Measurements from ENCODE around the gene GOLGA3.
"Not testable (repeated sequence)": the region's sequence is repeated elsewhere in the genome, so short reads cannot be mapped to it uniquely, and the experiment has no call there.

The GOLGA3 gene

DNA sequence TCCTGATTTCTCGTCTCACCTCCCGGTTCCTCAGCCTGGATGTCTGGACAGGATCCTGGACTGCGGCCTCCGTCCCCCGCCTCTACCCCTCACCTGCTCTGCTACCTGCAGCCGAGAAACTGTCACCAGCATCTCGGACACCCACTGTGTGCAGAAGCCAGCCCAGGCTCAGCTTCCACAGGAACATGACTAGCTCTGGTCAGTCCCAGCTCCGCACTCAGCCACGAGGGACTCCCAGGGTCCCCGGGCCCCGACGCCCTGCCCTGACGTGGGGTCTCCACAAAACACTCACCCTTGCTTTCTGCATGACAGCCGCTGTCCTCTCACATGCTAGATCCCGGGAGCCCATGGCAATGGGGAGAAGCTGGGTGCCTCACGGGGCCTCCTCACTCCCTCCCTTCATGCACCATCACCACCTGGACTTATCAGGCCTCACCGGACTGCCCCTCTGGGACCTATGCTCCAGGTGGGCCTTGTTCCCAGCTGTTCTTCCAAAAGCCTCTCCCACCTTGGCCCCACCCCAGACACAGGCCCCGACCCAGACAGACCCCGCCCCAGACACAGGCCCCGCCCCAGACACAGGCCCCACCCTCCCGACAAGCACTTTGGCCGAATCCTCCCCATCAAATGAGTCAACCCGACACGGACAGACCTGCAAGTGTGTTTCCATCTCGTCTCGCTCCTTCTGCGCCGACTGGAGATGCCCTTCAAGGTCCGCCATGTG is 40.1 kb downstream of the GOLGA3 start:
- H3K9ac ChIP-seq (ENCODE audit: low read depth, low read length): no peak overlapping the region

DNA sequence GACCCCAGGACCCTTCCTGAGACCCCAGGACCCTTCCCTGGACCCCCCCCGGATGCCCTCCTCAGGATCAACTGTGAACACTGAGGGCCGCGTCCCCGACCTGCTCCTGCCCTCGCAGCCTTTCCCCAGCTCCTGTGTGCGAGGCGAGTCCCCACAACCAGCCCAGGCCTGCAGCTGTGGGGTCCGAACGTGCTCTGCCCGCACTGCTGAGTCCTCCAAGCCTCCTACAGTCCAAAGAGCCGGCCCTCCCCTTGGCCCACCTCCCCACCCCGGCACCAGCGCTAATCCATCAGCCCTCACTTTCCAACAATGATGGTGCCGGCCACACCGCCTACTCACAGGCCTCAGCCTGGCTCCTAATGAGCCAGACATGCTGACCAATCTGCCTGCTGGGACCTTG is 40.8 kb downstream of the GOLGA3 start:
- Histone ChIP-seq H3K27me3 (ENCODE audit: control insufficient read depth, insufficient read depth, low read length) (no peaks in the 10 kb centered on the region), H3K4me1 (ENCODE audit: control insufficient read depth, insufficient read depth, low read length) (no peaks in the 10 kb centered on the region), H3K4me2 (ENCODE audit: low read length) (no peak overlapping the region), H3K4me3 (ENCODE audit: low read length) (no peak overlapping the region), H3K36me3 (ENCODE audit: insufficient read depth, low read length) (peaks cover 52% of the 10 kb centered on the region), H3K9ac (ENCODE audit: low read depth, low read length) (no peak overlapping the region), H3K9me3 (replicated peaks; ENCODE audit: low read length) (no peaks in the 10 kb centered on the region)

More for the DNA sequence above, 40.1 kb downstream of the GOLGA3 start:
- Histone ChIP-seq H3K27me3 (ENCODE audit: control insufficient read depth, insufficient read depth, low read length) (no peaks in the 10 kb centered on the region), H3K4me1 (ENCODE audit: control insufficient read depth, insufficient read depth, low read length) (no peaks in the 10 kb centered on the region), H3K4me2 (ENCODE audit: low read length) (no peak overlapping the region), H3K9me3 (replicated peaks; ENCODE audit: low read length) (no peaks in the 10 kb centered on the region), H3K4me3 (ENCODE audit: low read length) (no peak overlapping the region), H3K36me3 (ENCODE audit: insufficient read depth, low read length) (peaks cover 48% of the 10 kb centered on the region)

DNA sequence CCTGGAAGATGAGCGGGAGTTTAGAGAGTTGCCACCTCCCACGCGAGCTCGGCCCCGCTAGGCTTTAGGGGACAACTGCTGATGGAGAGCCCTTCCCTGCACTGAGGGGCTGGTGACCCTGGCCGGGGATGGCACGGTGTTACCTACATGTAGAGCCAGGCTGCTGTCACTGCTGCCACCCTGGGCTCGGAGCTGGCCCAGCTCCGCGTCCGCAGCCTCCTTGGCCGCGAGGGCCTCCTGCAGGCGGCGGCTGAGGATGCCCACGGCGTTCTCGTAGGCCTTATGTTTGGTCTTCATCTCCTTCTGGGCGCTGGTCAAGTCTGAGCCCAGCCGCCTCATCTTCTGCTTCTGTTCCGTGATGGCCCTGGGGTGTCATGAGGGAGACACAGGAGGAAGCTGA is 42.5 kb downstream of the GOLGA3 start:
- Histone ChIP-seq H3K4me3 (ENCODE audit: low read length) (no peak overlapping the region), H3K4me2 (ENCODE audit: low read length) (no peak overlapping the region), H3K27me3 (ENCODE audit: control insufficient read depth, insufficient read depth, low read length) (no peaks in the 10 kb centered on the region), H3K36me3 (ENCODE audit: insufficient read depth, low read length) (peaks cover 62% of the 10 kb centered on the region), H3K9ac (ENCODE audit: low read depth, low read length) (no peak overlapping the region), H3K9me3 (replicated peaks; ENCODE audit: low read length) (no peaks in the 10 kb centered on the region), H3K4me1 (ENCODE audit: control insufficient read depth, insufficient read depth, low read length) (no peaks in the 10 kb centered on the region)

DNA sequence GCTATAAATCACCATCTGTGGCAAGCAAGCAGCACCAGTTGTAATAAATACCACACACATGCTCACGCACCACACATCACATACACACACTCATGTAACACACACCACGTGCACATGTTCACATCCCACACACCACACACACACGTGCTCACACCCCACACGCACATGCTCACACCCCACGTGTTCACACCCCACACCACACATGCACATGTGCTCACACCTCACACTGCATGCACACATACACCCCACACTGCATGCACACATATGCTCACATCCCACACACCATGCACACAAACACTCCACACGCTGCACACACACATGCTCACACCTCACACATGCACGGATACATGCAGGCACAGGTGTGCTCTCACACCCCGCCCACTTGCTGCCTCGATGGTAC is 44.1 kb downstream of the GOLGA3 start:
- H3K27me3 ChIP-seq (ENCODE audit: control insufficient read depth, insufficient read depth, low read length): no peaks in the 10 kb centered on the region
- no peak overlapping the region for H3K9ac ChIP-seq (ENCODE audit: low read depth, low read length)
- no peak overlapping the region for H3K4me2 ChIP-seq (ENCODE audit: low read length)
- peaks cover 75% of the 10 kb centered on the region for H3K36me3 ChIP-seq (ENCODE audit: insufficient read depth, low read length)
- H3K9me3 ChIP-seq (replicated peaks; ENCODE audit: low read length): no peaks in the 10 kb centered on the region
- no peaks in the 10 kb centered on the region for H3K4me1 ChIP-seq (ENCODE audit: control insufficient read depth, insufficient read depth, low read length)
- H3K4me3 ChIP-seq (ENCODE audit: low read length): no peak overlapping the region

DNA sequence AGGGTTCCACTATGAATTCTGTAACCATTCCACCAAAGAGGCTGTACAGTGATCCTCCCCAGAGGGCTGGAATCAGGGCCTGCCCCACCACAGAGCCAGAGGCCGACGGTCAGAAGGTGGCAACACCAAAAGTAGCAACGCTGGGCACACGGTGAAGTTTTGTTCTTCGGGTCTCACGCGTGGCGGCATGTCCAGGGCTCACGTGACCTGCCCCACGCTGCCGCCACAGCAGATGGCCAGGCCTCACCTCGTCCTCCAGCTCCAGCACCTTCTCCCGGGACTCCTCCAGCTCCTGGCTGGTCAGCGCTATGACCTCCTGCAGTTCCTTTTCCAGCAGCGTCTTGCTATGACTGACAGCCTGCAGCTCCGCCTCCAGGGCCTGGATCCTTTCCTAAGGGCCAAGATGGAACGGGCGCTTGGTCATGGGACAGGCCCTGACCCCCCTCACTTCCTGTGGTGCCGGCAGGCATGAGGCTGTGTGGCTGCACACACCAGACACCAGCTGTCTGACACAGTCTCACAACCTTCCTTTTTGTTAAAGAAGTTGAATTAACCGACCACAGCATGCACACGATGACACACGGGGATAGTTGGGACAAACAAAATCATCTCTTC is 44.6 kb downstream of the GOLGA3 start:
- Histone ChIP-seq H3K4me1 (ENCODE audit: control insufficient read depth, insufficient read depth, low read length) (no peaks in the 10 kb centered on the region), H3K4me3 (ENCODE audit: low read length) (no peak overlapping the region), H3K36me3 (ENCODE audit: insufficient read depth, low read length) (peaks cover 74% of the 10 kb centered on the region), H3K27me3 (ENCODE audit: control insufficient read depth, insufficient read depth, low read length) (no peaks in the 10 kb centered on the region), H3K9me3 (replicated peaks; ENCODE audit: low read length) (no peaks in the 10 kb centered on the region), H3K4me2 (ENCODE audit: low read length) (no peak overlapping the region), H3K9ac (ENCODE audit: low read depth, low read length) (no peak overlapping the region)

DNA sequence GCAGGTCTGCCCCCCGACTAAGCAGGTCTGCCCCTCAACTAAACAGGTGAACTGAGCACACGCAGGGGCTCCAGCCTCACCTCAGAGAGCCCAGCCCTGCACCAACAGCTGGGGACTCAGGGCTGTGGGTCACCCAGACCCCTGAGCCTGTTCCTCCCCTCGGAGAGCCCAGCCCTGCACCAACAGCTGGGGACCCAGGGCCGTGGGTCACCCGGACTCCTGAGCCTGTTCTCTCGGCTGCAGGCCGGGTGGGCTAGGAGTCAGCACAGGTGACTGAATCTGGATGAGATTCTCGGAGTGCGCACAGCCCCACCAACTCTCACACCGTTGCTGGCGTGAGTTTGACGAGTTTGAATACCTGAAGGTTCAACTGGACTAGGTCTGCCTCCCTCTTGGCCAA is 46.7 kb downstream of the GOLGA3 start:
- peaks cover 3% of the 10 kb centered on the region for H3K4me1 ChIP-seq (ENCODE audit: control insufficient read depth, insufficient read depth, low read length)
- H3K36me3 ChIP-seq (ENCODE audit: insufficient read depth, low read length): peaks cover 75% of the 10 kb centered on the region
- no peaks in the 10 kb centered on the region for H3K9me3 ChIP-seq (replicated peaks; ENCODE audit: low read length)
- no peaks in the 10 kb centered on the region for H3K27me3 ChIP-seq (ENCODE audit: control insufficient read depth, insufficient read depth, low read length)
- no peak overlapping the region for H3K4me2 ChIP-seq (ENCODE audit: low read length)
- H3K9ac ChIP-seq (ENCODE audit: low read depth, low read length): no peak overlapping the region
- H3K4me3 ChIP-seq (ENCODE audit: low read length): no peak overlapping the region

DNA sequence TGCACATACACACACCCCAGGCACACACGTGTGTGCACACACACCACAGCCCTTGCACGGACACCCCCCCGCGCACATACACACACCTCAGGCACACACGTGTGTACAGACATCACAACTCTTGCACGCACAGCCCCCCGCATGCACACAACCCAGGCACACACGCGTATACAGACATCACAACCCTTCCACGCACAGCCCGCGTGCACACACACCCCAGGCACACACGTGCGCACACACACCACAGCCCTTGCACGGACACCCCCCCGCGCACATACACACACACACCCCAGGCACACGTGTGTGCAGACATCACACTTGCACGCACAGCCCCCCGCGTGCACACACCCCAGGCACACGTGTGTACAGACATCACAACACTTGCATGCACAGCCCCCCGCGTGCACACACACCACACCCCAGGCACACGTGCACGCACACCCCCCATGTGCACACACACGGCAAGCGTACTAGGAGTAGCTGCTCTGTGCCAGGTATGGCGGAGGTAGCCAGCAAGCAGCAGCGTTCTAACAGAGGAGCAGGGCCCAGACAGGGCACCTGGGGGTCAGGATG is 48.8 kb downstream of the GOLGA3 start:
- H3K27me3 ChIP-seq (ENCODE audit: control insufficient read depth, insufficient read depth, low read length): no peaks in the 10 kb centered on the region
- no peak overlapping the region for H3K4me2 ChIP-seq (ENCODE audit: low read length)
- H3K9ac ChIP-seq (ENCODE audit: low read depth, low read length): no peak overlapping the region
- no peaks in the 10 kb centered on the region for H3K9me3 ChIP-seq (replicated peaks; ENCODE audit: low read length)
- H3K4me3 ChIP-seq (ENCODE audit: low read length): no peak overlapping the region
- H3K4me1 ChIP-seq (ENCODE audit: control insufficient read depth, insufficient read depth, low read length): peaks cover 4% of the 10 kb centered on the region
- H3K36me3 ChIP-seq (ENCODE audit: insufficient read depth, low read length): peaks cover 81% of the 10 kb centered on the region

DNA sequence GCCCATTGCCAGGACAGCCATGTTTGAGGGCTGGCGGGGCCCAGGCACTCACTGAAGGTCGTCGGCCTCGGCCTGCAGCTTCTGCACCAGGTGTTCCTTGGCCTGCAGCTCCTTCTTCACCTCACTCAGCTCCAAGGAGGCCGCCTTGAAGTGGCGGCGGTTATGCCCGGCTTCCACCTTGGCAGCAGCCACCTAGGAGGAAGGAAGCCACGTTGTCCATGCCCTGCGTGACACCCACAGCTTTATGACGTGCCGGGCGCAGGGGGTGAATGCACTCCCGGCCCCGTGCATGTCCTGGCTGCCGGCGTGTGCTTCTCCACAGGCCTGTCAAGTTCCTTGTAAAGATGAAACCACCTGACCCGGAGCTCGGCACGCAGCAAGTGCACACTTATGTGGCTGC is 51.1 kb downstream of the GOLGA3 start:
- no peak overlapping the region for H3K4me2 ChIP-seq (ENCODE audit: low read length)
- peaks cover 86% of the 10 kb centered on the region for H3K36me3 ChIP-seq (ENCODE audit: insufficient read depth, low read length)
- H3K9me3 ChIP-seq (replicated peaks; ENCODE audit: low read length): no peaks in the 10 kb centered on the region
- peaks cover 4% of the 10 kb centered on the region for H3K4me1 ChIP-seq (ENCODE audit: control insufficient read depth, insufficient read depth, low read length)
- H3K9ac ChIP-seq (ENCODE audit: low read depth, low read length): no peak overlapping the region
- no peak overlapping the region for H3K4me3 ChIP-seq (ENCODE audit: low read length)
- H3K27me3 ChIP-seq (ENCODE audit: control insufficient read depth, insufficient read depth, low read length): no peaks in the 10 kb centered on the region

DNA sequence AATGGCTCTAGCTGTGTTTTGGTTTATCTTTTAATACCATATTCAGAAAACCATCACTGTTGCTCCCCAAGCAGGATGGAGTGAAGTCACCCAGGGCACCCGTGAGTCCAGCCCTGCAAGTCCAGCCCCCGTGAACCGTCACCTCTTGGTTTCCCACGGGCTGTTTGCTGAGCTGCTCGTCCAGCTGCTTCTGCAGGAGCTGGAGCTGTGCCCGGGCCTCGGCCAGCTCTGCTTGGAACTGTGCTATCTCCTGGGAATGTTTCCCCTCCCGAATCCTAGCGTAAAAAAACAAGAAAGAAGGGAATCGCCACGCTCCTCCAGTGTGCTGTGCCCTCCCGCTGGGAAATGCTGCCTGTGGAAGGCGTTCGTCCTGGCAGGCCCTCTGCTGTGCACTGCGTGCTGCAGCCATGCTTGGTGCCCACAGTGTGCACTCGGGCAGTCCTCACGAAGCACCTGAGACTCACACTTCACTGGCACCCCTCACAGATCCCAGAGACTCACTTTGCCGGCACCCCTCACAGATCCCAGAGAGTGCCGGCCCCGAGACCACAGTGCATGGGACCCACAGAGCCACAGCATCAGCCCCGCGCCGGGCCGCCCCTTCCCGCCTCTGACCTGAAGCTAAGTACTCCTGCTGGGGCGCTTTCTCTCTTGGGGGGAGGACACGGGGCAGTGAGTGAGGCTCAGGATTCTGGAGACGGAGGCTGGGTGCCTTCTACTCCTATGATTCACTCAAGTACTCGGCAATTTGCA is 51.7 kb downstream of the GOLGA3 start:
- no peak overlapping the region for H3K4me3 ChIP-seq (ENCODE audit: low read length)
- H3K9me3 ChIP-seq (replicated peaks; ENCODE audit: low read length): no peaks in the 10 kb centered on the region
- no peaks in the 10 kb centered on the region for H3K27me3 ChIP-seq (ENCODE audit: control insufficient read depth, insufficient read depth, low read length)
- H3K4me1 ChIP-seq (ENCODE audit: control insufficient read depth, insufficient read depth, low read length): peaks cover 4% of the 10 kb centered on the region
- H3K36me3 ChIP-seq (ENCODE audit: insufficient read depth, low read length): peaks cover 86% of the 10 kb centered on the region
- H3K4me2 ChIP-seq (ENCODE audit: low read length): no peak overlapping the region
- H3K9ac ChIP-seq (ENCODE audit: low read depth, low read length): no peak overlapping the region

DNA sequence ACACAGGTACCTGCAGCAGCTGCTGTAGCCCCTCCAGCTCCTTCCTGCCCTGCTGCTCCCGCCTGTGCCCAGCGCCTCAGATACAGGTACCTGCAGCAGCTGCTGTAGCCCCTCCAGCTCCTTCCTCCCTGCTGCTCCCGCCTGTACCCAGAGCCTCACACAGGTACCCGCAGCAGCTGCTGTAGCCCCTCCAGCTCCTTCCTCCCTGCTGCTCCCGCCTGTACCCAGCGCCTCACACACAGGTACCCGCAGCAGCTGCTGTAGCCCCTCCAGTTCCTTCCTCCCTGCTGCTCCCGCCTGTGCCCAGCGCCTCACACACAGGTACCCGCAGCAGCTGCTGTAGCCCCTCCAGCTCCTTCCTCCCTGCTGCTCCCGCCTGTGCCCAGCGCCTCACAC is 52.4 kb downstream of the GOLGA3 start:
- H3K36me3 ChIP-seq (ENCODE audit: insufficient read depth, low read length): peaks cover 86% of the 10 kb centered on the region
- H3K4me3 ChIP-seq (ENCODE audit: low read length); H3K27me3 ChIP-seq (ENCODE audit: control insufficient read depth, insufficient read depth, low read length); H3K4me1 ChIP-seq (ENCODE audit: control insufficient read depth, insufficient read depth, low read length); H3K9me3 ChIP-seq (replicated peaks; ENCODE audit: low read length); H3K4me2 ChIP-seq (ENCODE audit: low read length); H3K9ac ChIP-seq (ENCODE audit: low read depth, low read length): not testable (repeated sequence)

DNA sequence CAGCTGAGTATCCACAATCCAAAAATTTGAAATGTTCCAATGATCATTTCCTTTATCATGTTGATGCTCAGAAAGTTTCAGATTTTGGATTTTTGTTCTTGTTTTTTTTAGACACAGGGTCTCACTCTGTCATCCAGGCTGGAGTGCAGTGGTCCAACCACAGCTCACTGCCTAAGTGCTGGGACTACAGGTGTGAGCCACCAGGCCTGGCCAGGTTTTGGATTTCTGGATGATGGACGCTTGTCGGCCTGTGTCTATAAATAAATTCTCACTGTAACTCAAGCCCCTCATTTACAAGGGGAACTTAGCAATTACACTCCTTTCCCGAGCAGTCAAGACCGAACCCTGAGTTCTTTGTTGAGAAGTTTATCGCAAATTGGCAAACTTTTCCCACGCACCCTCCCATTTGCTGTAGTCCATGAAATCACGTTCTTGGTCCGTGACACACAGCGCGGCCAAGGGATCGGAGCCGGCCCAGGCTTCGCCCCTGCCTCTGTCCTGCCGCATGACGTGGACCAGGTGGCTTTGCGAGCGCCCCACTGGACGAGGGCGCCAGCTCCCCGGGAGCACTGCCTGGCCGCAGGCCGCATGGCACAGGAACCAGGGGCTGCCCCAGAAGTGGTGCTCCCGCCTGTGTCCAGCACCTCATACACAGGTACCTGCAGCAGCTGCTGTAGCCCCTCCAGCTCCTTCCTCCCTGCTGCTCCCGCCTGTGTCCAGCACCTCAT is 53.0 kb downstream of the GOLGA3 start:
- no peak overlapping the region for H3K9ac ChIP-seq (ENCODE audit: low read depth, low read length)
- H3K4me2 ChIP-seq (ENCODE audit: low read length): no peak overlapping the region
- H3K4me3 ChIP-seq (ENCODE audit: low read length): no peak overlapping the region
- peaks cover 83% of the 10 kb centered on the region for H3K36me3 ChIP-seq (ENCODE audit: insufficient read depth, low read length)
- peaks cover 7% of the 10 kb centered on the region for H3K4me1 ChIP-seq (ENCODE audit: control insufficient read depth, insufficient read depth, low read length)
- H3K27me3 ChIP-seq (ENCODE audit: control insufficient read depth, insufficient read depth, low read length): no peaks in the 10 kb centered on the region
- H3K9me3 ChIP-seq (replicated peaks; ENCODE audit: low read length): no peaks in the 10 kb centered on the region

Data from skeletal muscle satellite cell (primary cell).